ENCODE data around the gene HDHD3.

HDHD3 gene

DNA sequence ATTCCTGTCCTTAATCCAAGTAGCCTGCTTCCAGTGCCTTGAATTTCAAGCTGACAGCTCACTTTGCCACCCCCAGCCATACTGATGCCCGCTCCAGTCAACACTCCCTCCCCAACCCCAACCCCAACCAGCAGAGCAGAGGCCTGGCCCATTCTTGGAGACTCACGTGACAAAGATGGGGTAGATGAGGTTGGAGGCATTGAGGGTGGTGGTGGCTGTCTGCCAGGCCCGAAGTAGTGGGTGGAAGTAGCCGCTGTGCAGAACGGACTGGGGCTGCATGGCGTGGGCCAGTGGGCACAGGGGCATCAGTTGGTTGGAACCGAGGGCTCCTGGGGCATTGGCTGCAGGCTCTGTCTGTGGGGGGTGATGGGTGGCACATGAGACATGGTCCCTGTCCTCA lies 16.5 kb upstream of the HDHD3 start:
- ChIA-PET CTCF (no interaction called here), POLR2A (no interaction called here)
- no peak for DNase-seq (ENCODE audit: extremely low spot score)
- TF ChIP-seq LEF1 (IDR thresholded peaks at IDR 0.05; ENCODE audit: borderline replicate concordance) (no peak), ELF4 (IDR thresholded peaks at IDR 0.05) (no peak)

DNA sequence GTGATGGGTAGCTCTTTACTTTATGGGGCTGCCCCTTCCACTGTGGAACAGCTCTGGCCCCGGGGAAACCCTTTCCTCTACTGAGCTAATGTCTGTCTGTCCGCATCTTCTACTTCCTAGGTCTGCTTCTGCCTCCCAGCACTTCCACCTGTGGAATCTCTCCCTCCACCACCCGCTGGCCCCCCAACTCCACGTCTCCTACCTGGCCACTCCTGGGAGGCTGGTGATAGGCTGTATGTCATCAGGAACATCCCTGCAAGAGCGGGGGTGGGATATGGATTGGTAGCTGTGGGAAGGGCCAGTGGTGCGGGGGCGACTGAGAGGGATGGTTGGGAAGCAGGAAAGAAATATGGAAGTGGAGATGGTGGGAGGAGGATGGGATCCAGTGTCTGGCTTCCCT lies 15.1 kb upstream of the HDHD3 start:
- no peak for DNase-seq (ENCODE audit: extremely low spot score)
- POLR2A ChIA-PET: no interaction called here
- CTCF ChIA-PET: interaction anchor here (1.0 kb wide), 1 partner anchor 9 kb away, joined by 3 read pairs; the partner anchor contains the start of gene ALAD
- no peak for TF ChIP-seq NFRKB (IDR thresholded peaks at IDR 0.05)

DNA sequence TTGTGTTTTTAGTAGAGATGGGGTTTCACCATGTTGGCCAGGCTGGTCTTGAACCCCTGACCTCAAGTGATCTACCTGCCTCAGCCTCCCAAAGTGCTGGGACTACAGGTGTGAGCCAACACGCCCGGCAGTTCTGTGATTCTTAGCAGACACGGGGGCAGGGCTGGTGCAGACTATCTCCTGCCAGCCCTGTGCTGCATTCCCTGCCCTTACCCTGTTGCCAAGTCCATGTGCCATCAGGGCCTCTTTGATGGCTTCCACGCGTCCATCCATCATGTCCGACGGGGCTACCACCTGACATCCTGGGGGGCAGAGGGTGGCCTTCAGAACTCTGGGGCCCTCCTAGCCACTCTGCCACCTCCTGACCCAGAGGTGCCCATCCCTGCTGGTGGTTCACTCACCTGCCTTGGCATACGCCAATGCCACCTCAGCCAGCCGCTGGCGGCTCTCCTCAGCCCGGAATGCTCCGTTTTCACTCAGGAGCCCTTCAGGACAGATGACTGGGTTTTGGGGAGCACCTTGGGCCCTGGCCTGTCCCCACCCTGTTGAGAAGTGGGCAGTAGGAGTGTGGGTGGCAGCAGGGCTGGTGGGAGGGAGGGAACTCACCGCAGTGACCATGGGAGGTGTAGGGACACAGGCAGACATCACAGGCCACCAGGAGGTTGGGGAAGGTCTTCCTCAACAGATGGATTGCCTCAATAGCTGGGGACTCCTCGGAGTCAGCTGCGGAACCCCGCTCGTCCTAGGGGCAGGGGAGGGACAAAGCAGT lies 13.6 kb upstream of the HDHD3 start:
- DNase-seq (ENCODE audit: extremely low spot score): no peak
- TF ChIP-seq FOXK2 (IDR thresholded peaks at IDR 0.05) (no peak), CTBP1 (IDR thresholded peaks at IDR 0.05; ENCODE audit: borderline replicate concordance) (no peak), FOXA1 (IDR thresholded peaks at IDR 0.05) (no peak), SUZ12 (IDR thresholded peaks at IDR 0.05) (no peak), SP1 (IDR thresholded peaks at IDR 0.05) (no peak), NFRKB (IDR thresholded peaks at IDR 0.05) (no peak), L3MBTL2 (conservative IDR thresholded peaks at IDR 0.05) (no peak), LEF1 (IDR thresholded peaks at IDR 0.05; ENCODE audit: borderline replicate concordance) (no peak), ZNF384 (IDR thresholded peaks at IDR 0.05) (no peak)
- TF ChIP-seq, protein P1, sequence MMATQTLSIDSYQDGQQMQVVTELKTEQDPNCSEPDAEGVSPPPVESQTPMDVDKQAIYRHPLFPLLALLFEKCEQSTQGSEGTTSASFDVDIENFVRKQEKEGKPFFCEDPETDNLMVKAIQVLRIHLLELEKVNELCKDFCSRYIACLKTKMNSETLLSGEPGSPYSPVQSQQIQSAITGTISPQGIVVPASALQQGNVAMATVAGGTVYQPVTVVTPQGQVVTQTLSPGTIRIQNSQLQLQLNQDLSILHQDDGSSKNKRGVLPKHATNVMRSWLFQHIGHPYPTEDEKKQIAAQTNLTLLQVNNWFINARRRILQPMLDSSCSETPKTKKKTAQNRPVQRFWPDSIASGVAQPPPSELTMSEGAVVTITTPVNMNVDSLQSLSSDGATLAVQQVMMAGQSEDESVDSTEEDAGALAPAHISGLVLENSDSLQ (IDR thresholded peaks at IDR 0.05): no peak
- CTCF ChIA-PET: no interaction called here
- POLR2A ChIA-PET: no interaction called here

DNA sequence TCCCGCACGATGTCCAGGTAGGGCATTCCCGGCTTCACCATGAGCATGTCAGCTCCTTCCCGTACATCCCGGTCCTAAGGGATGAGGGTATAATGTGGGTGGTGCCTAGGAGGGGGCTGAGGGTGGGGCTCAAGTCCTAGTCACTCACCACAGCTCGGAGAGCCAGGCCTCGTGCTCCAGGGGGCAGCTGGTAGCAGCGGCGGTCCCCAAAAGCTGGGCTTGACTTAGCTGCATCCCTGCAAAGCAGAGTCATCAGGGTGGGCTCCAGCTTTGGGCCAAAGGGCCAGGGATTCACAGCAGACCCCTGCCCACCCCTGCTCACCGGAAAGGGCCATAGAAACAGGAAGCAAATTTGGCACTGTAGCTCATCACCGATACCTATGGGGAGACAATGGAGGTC lies 12.7 kb upstream of the HDHD3 start:
- no peak for DNase-seq (ENCODE audit: extremely low spot score)
- TF ChIP-seq HDGF (IDR thresholded peaks at IDR 0.05; ENCODE audit: borderline replicate concordance) (no peak), FOXM1 (IDR thresholded peaks at IDR 0.05; ENCODE audit: borderline replicate concordance) (no peak), FOXK2 (IDR thresholded peaks at IDR 0.05) (no peak), ARNT (IDR thresholded peaks at IDR 0.05) (no peak), ELF4 (IDR thresholded peaks at IDR 0.05) (no peak), BHLHE40 (IDR thresholded peaks at IDR 0.05; ENCODE audit: borderline replicate concordance) (no peak), LEF1 (IDR thresholded peaks at IDR 0.05; ENCODE audit: borderline replicate concordance) (no peak), FOXA1 (IDR thresholded peaks at IDR 0.05) (no peak), CTBP1 (IDR thresholded peaks at IDR 0.05; ENCODE audit: borderline replicate concordance) (no peak), L3MBTL2 (conservative IDR thresholded peaks at IDR 0.05) (no peak), NFRKB (IDR thresholded peaks at IDR 0.05) (no peak), ZNF384 (IDR thresholded peaks at IDR 0.05) (no peak), SP1 (IDR thresholded peaks at IDR 0.05) (no peak), SUZ12 (IDR thresholded peaks at IDR 0.05) (no peak), TARDBP (IDR thresholded peaks at IDR 0.05) (no peak)
- TF ChIP-seq, protein P1 (IDR thresholded peaks at IDR 0.05): no peak
- ChIA-PET POLR2A (no interaction called here), CTCF (no interaction called here)

DNA sequence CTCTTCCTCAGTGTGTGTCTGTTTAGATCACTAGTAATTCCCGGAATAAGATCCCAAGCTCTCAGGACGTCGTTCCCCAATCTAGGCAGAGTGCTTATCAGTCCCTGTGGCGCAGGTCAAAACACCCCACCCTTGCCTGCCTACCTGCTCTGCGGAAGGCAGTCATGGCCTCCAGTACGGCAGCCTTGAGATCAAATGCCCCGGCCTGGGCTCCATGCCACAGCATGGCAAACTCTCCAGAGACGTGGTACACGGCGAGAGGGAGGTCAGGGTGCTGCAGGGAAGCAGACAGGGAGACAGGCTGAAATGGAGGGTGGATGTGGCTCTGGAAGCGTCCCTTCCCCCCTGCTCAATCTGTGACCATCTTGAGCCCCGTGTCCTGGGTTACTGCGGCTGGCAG lies 12.0 kb upstream of the HDHD3 start:
- CTCF ChIA-PET: interaction anchor here (1.3 kb wide), 1 partner anchor 13 kb away, joined by 3 read pairs; the partner anchor contains the start of gene ALAD
- DNase-seq (ENCODE audit: extremely low spot score): no peak
- no peak for TF ChIP-seq CTBP1 (IDR thresholded peaks at IDR 0.05; ENCODE audit: borderline replicate concordance)
- TF ChIP-seq TARDBP (IDR thresholded peaks at IDR 0.05): no peak
- TF ChIP-seq ZNF384 (IDR thresholded peaks at IDR 0.05): no peak
- no peak for TF ChIP-seq ELF4 (IDR thresholded peaks at IDR 0.05)
- no peak for TF ChIP-seq NFRKB (IDR thresholded peaks at IDR 0.05)
- TF ChIP-seq SP1 (IDR thresholded peaks at IDR 0.05): no peak
- no peak for TF ChIP-seq HDGF (IDR thresholded peaks at IDR 0.05; ENCODE audit: borderline replicate concordance)
- TF ChIP-seq L3MBTL2 (conservative IDR thresholded peaks at IDR 0.05): no peak
- TF ChIP-seq FOXK2 (IDR thresholded peaks at IDR 0.05): no peak
- no peak for TF ChIP-seq BHLHE40 (IDR thresholded peaks at IDR 0.05; ENCODE audit: borderline replicate concordance)
- no peak for TF ChIP-seq ARNT (IDR thresholded peaks at IDR 0.05)
- no peak for TF ChIP-seq LEF1 (IDR thresholded peaks at IDR 0.05; ENCODE audit: borderline replicate concordance)
- TF ChIP-seq FOXM1 (IDR thresholded peaks at IDR 0.05; ENCODE audit: borderline replicate concordance): no peak
- TF ChIP-seq FOXA1 (IDR thresholded peaks at IDR 0.05): no peak
- TF ChIP-seq SUZ12 (IDR thresholded peaks at IDR 0.05): no peak
- TF ChIP-seq, protein P1 (IDR thresholded peaks at IDR 0.05): no peak
- POLR2A ChIA-PET: no interaction called here

DNA sequence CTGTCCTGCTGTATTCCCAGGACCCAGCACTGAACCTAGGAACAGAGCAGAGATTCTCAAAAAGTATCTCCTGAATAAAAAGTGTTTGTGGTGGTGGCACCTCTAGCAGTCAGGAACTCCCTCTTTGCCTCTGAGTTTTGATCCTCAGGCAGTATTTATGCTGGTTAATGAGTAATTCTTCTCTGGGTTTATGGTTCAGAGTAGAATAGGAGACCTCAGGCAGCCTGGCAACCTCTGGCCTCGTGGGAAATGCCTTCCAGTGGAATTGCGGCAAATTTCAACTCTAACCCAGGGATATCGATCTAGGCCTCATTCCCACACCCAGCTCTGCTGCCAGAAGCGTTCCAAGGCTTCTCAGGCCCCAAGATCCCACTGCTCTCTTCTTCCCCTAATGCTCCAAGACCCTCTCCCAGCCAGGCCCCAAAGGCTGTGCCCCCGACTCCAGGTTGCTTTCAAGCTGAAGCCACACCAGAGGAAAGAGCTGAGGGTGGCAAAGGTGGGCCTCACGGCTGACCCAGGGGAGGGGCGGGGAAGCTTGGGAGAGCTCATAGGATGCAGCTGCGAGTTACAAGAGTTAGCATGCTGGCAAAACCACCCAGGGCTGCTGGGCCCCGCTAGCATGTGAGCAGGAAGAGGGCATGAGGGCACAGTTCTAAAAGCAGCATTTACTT lies 10.9 kb upstream of the HDHD3 start:
- CTCF ChIA-PET: interaction anchor here (1.3 kb wide), 1 partner anchor 14 kb away, joined by 3 read pairs; the partner anchor contains the start of gene ALAD
- POLR2A ChIA-PET: interaction anchor here (0.9 to 1.6 kb wide), 4 partner anchors 11 to 48 kb away, joined by 3 to 4 read pairs (median 4); partner anchors contain the start of genes C9orf43, HDHD3, POLE3 and WDR31
- no peak for DNase-seq (ENCODE audit: extremely low spot score)
- TF ChIP-seq LEF1 (IDR thresholded peaks at IDR 0.05; ENCODE audit: borderline replicate concordance) (no peak), SP1 (IDR thresholded peaks at IDR 0.05) (no peak), CTBP1 (IDR thresholded peaks at IDR 0.05; ENCODE audit: borderline replicate concordance) (no peak), FOXM1 (IDR thresholded peaks at IDR 0.05; ENCODE audit: borderline replicate concordance) (no peak), ZNF384 (IDR thresholded peaks at IDR 0.05) (no peak)

All from HEK293T (cell line).